NB4 (cell line): Measurements from ENCODE around the gene OBSL1.

Experiments used
- DNase-seq: peaks from one replicate; pipeline ENCODE4 v3.0.0; 2010; ENCODE audit warnings: low read depth
- H3K4me3 ChIP-seq: one replicate; pipeline ENCODE4 v1.5.1; 2011; ENCODE audit warnings: mild to moderate bottlenecking, low read depth, low read length, moderate library complexity
- CTCF ChIP-seq: IDR thresholded peaks from one replicate; pipeline ENCODE4 v1.5.1; 2012; ENCODE audit warnings: low read depth, low read length
- MYC ChIP-seq: IDR thresholded peaks from 2 replicates; pipeline ENCODE4 v1.6.1; 2011; ENCODE audit warnings: low read depth, low read length
- POLR2A ChIP-seq: IDR thresholded peaks from 2 replicates; pipeline ENCODE4 v1.6.1; 2011; ENCODE audit warnings: mild to moderate bottlenecking; ENCODE audit not compliant: insufficient read length; ENCODE audit errors: extremely low read depth
- TF ChIP-seq, protein P1 (sequence below): IDR thresholded peaks from 2 replicates; pipeline ENCODE4 v1.6.1; 2011; ENCODE audit warnings: low read depth, low read length

The OBSL1 gene

GRCh38 chr2:219615036-219615435, 43.7 kb upstream of the OBSL1 start:
- TF ChIP-seq MYC (no peak), CTCF (no peak), POLR2A (no peak)
- TF ChIP-seq, protein P1, sequence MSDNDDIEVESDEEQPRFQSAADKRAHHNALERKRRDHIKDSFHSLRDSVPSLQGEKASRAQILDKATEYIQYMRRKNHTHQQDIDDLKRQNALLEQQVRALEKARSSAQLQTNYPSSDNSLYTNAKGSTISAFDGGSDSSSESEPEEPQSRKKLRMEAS: no peak
- no peak overlapping the region for H3K4me3 ChIP-seq
- DNase-seq: no peak

DNA sequence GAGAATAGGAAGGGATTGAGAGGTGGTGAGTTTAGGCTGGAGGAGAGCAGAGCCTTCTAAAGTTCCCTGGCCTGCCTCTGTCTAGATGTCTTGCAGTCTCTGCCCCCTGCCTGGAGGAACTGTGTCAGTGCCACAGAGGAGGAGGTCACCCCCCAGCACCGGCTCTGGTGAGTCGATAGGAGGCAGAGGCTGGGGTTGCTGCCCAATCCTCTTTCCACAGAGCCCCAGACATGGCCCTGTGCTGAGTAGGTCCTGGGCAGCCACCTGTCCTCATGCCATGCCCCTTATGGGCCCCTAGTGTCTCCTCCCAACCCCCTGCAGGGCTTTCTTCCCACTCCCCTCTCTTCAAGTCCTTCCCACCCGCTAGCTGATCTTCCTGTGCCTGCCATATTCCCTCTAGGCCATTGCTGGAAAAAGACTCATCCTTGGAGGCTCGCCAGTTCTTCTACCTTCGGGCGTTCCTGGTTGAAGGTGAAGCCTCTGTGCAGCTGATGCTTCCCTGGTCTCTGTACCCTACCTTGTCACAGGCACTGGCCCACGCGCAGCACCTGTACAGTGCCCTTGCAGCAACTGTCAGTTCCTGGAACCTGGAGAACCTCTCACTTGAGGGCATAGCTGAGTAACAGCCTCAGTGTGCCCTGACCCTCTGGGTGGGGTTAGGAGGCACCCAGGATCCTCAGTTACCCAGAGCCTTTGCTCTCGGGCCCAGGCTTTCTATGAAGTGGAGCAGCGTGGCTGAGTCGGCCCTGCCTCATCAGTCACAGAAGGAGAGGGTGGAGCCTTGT, 42.9 kb upstream of the OBSL1 start:
- TF ChIP-seq POLR2A (no peak), CTCF (no peak), MYC (no peak)
- TF ChIP-seq, protein P1: no peak
- no peak overlapping the region for H3K4me3 ChIP-seq
- no peak for DNase-seq

DNA sequence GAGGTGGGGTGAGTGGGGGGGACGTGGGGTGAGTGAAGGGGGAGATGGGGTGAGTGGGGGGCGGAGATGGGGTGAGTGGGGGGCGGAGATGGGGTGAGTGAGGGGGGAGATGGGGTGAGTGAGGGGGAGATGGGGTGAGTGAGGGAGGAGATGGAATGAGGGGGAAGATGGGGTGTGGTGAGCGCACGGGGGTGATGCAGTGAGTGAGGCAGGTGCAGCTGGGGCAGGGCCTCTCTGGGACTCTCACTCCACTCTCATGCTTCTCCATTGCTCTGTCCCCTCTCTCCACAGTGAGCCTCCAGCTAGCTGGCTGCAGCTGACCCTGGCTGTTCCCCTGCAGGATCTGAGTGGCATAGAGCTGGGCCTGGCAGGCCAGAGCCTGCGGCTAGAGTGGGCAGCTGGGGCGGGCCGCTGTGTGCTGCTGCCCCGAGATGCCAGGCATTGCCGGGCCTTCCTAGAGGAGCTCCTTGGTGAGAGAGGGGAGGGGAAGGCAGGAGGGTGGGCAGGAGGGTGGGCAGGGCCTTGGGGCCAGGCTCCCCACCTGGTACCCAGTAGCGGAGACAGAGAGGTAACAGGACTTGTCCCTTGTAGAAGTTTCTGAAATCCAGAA, 42.2 kb upstream of the OBSL1 start:
- no peak for DNase-seq
- TF ChIP-seq POLR2A (no peak), CTCF (no peak)
- no peak overlapping the region for H3K4me3 ChIP-seq

DNA sequence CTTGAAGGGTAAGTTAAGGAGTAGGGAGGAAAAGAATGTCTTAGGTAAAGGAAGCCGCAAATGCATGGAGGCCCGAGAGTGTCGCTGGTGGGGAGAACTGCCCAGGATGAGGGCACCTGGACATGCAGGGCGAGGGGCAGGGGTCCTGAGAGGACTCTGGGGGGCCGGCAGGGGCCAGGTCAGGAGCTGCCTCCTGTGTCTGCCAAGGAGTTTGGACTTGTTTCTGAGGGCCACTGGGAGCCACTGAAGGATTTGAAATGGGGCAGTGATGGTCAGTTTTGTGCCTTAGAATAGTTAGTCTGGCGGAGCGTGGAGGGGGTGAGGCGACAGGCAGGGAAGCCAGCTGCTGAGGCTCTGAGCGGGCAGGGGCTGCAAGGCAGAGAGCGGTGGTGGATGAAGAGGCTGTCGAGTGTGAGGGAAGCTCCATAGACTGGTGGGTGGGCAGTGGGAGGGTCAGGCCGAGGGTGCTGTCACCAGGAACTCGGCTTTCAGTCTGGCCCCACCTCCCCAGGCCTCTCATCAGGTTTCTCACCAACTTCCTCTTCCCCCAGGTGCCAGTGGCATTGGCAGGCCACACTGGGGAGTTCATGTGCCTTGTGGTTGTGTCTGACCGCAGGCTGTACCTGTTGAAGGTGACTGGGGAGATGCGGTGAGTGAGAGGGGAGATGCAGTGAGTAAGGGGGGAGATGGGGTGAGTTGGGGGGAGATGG, 41.4 kb upstream of the OBSL1 start:
- DNase-seq: no peak
- TF ChIP-seq, protein P1: no peak
- no peak for TF ChIP-seq MYC
- no peak for TF ChIP-seq POLR2A
- TF ChIP-seq CTCF: no peak
- no peak overlapping the region for H3K4me3 ChIP-seq

DNA sequence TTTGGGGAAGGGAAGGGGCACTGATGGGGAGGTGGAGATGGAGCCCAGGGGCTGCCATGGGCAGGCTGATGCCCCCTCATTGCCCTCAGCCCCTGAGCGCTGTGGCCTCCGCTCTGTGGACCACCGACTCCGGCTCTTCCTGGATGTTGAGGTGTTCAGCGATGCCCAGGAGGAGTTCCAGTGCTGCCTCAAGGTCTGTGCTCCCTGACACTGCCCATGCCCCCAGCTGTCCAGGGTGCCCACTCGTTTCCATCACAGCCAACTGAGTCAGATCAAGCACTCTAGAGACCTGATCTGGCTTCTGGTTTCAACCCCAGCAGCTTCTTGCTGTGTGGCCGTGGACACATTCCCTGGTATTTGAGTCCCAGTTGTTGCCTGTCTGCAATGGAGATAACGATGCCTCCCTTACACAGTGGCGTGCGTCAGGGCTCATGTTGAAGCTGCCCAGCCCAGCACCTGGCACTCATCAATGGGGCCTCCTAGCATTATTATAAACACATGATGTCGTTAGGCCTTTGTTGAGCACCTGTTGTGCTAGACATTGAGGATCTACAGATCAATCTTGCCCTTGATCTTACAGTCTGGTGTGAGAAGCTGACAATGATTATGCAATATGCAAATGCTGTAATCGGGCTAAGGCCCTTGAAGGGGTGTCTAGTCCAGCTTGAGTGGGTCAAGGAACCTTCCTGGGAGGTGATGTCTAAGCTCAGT, 40.7 kb upstream of the OBSL1 start:
- DNase-seq: no peak
- no peak overlapping the region for H3K4me3 ChIP-seq
- TF ChIP-seq MYC (no peak), CTCF (no peak), POLR2A (no peak)
- TF ChIP-seq, protein P1: no peak
